ENCODE measurements around the gene KIAA0513.

The KIAA0513 gene

DNA sequence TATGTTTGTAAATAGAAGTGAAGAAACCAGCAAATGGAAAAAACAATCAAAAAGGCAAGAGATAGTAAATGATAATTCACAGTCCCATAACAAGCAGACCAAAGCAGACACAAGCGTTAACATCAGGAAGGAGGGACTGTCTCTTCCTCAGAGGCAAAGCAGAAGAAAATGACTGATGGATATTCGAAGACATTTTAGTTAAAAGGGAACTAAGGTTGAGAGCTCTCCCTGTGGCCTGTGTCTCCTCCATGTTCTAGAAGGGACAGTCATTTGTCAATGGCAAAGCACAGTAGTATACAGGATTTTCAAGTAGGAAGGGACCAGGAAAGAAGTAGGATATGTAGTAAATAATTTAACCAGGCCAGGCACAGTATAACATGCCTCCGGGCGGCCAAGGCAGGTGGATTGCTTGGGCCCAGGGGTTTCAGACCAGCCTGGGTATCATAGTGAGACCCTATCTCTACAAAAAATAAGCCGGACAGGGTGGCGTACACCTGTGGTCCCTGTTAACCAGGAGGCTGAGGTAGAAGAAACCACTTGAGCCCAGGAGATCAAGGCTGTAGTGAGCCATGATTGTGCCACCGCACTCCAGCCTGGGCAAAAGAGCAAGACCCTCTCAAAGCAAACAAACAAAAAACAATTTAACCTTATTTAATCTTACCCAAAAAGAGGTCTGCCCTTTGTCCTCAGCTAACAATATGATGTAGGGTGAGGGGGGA is 19.9 kb upstream of the KIAA0513 start:
- Histone ChIP-seq H3K9ac (ENCODE audit: low read length) (no peak overlapping the region), H3K9me2 (replicated peaks; ENCODE audit: insufficient read depth, low read length) (no peaks in the 10 kb centered on the region), H3K36me3 (ENCODE audit: low read length) (no peaks in the 10 kb centered on the region), H4K20me1 (ENCODE audit: low read depth, low read length) (no peaks in the 10 kb centered on the region), H3K27me3 (ENCODE audit: low read length) (no peaks in the 10 kb centered on the region), H3K4me3 (ENCODE audit: insufficient read depth, low read length, poor library complexity, severe bottlenecking) (no peak overlapping the region), H3F3A (ENCODE audit: insufficient read depth) (no peaks in the 10 kb centered on the region), H3K79me2 (ENCODE audit: insufficient read depth, low read length) (peaks cover 74% of the 10 kb centered on the region), H3K4me2 (ENCODE audit: low read depth, low read length, poor library complexity, severe bottlenecking) (no peak overlapping the region), H2AFZ (ENCODE audit: low read depth, low read length, severe bottlenecking) (no peak overlapping the region), H3K9me3 (ENCODE audit: insufficient read depth, low read length) (no peaks in the 10 kb centered on the region), H3K27ac (ENCODE audit: low read depth, low read length) (no peak overlapping the region)
- no peak for TF ChIP-seq CTCF (IDR thresholded peaks at IDR 0.05; ENCODE audit: insufficient read depth, low read length, poor library complexity, severe bottlenecking)
- no peak for TF ChIP-seq EZH2phosphoT487 (conservative IDR thresholded peaks at IDR 0.05; ENCODE audit: low read length)

- Histone ChIP-seq H2AFZ (ENCODE audit: low read depth, low read length, severe bottlenecking) (no peak overlapping the region), H3K9me2 (replicated peaks; ENCODE audit: insufficient read depth, low read length) (no peaks in the 10 kb centered on the region), H3K79me2 (ENCODE audit: insufficient read depth, low read length) (peaks cover 70% of the 10 kb centered on the region), H3K9ac (ENCODE audit: low read length) (no peak overlapping the region), H3K36me3 (ENCODE audit: low read length) (no peaks in the 10 kb centered on the region), H3K9me3 (ENCODE audit: insufficient read depth, low read length) (no peaks in the 10 kb centered on the region), H4K20me1 (ENCODE audit: low read depth, low read length) (no peaks in the 10 kb centered on the region), H3F3A (ENCODE audit: insufficient read depth) (no peaks in the 10 kb centered on the region), H3K27ac (ENCODE audit: low read depth, low read length) (no peak overlapping the region), H3K4me3 (ENCODE audit: insufficient read depth, low read length, poor library complexity, severe bottlenecking) (no peak overlapping the region), H3K27me3 (ENCODE audit: low read length) (no peaks in the 10 kb centered on the region), H3K4me2 (ENCODE audit: low read depth, low read length, poor library complexity, severe bottlenecking) (no peak overlapping the region)
- TF ChIP-seq CTCF (IDR thresholded peaks at IDR 0.05; ENCODE audit: insufficient read depth, low read length, poor library complexity, severe bottlenecking) (no peak), EZH2phosphoT487 (conservative IDR thresholded peaks at IDR 0.05; ENCODE audit: low read length) (no peak)
Observed at GRCh38 chr16:85008271-85008670, 19.3 kb upstream of the KIAA0513 start.

GRCh38 chr16:85010446-85010930 is 17.1 kb upstream of the KIAA0513 start:
- H3K27ac ChIP-seq (ENCODE audit: low read depth, low read length), result peak overlapping the region; percentile 27
- peak overlapping the region; percentile 85 for H3K4me3 ChIP-seq (ENCODE audit: insufficient read depth, low read length, poor library complexity, severe bottlenecking)
- TF ChIP-seq CTCF (IDR thresholded peaks at IDR 0.05; ENCODE audit: insufficient read depth, low read length, poor library complexity, severe bottlenecking) (no peak), EZH2phosphoT487 (conservative IDR thresholded peaks at IDR 0.05; ENCODE audit: low read length) (no peak)

More at GRCh38 chr16:85010446-85010930, 17.1 kb upstream of the KIAA0513 start:
- Histone ChIP-seq H2AFZ (ENCODE audit: low read depth, low read length, severe bottlenecking) (peak overlapping the region; percentile 73), H3K27me3 (ENCODE audit: low read length) (no peaks in the 10 kb centered on the region), H4K20me1 (ENCODE audit: low read depth, low read length) (no peaks in the 10 kb centered on the region), H3K36me3 (ENCODE audit: low read length) (no peaks in the 10 kb centered on the region), H3K9me2 (replicated peaks; ENCODE audit: insufficient read depth, low read length) (no peaks in the 10 kb centered on the region), H3F3A (ENCODE audit: insufficient read depth) (no peaks in the 10 kb centered on the region), H3K79me2 (ENCODE audit: insufficient read depth, low read length) (peaks cover 50% of the 10 kb centered on the region), H3K4me2 (ENCODE audit: low read depth, low read length, poor library complexity, severe bottlenecking) (peak overlapping the region; percentile 81), H3K9ac (ENCODE audit: low read length) (peak overlapping the region; percentile 83), H3K9me3 (ENCODE audit: insufficient read depth, low read length) (no peaks in the 10 kb centered on the region)
